ENCODE data around the gene PDIA3. TPM values are rescaled to one million over a fixed set of nuclear protein-coding genes. Genes with fewer than 3 reads are reported as not detected.

The PDIA3 gene
- total RNA-seq, 1 donor from 2014 or later = 47.5 TPM

GRCh38 chr15:43748376-43748775, 2.1 kb downstream of the PDIA3 start:
- Histone ChIP-seq H3K27ac (ENCODE audit: low read depth, low read length) (no peak overlapping the region), H3K9me3 (ENCODE audit: control insufficient read depth in 3 of 3, low read length in 3 of 3) (no peaks in the 10 kb centered on the region), H3K4me1 (ENCODE audit: control insufficient read depth in 3 of 3, insufficient read depth in 3 of 3, low read length in 3 of 3) (peaks cover 2 to 5% (median 3%) of the 10 kb centered on the region in 3 donors), H3K36me3 (ENCODE audit: control insufficient read depth in 3 of 3, insufficient read depth in 3 of 3, low read length in 3 of 3) (peaks cover 0 to 3% (median 0%) of the 10 kb centered on the region in 3 donors), H3K27me3 (ENCODE audit: control insufficient read depth in 3 of 3, insufficient read depth in 3 of 3, low read length in 3 of 3) (no peaks in the 10 kb centered on the region), H3K9ac (ENCODE audit: low read depth in 1 of 3, low read length in 3 of 3) (no peak overlapping the region), H3K4me3 (ENCODE audit: low read length in 3 of 3) (no peak overlapping the region)

- Histone ChIP-seq H3K4me1 (ENCODE audit: control insufficient read depth in 3 of 3, insufficient read depth in 3 of 3, low read length in 3 of 3) (peaks cover 2 to 5% (median 3%) of the 10 kb centered on the region in 3 donors), H3K9ac (ENCODE audit: low read depth in 1 of 3, low read length in 3 of 3) (no peak overlapping the region), H3K9me3 (ENCODE audit: control insufficient read depth in 3 of 3, low read length in 3 of 3) (no peaks in the 10 kb centered on the region), H3K4me3 (ENCODE audit: low read length in 3 of 3) (no peak overlapping the region), H3K27me3 (ENCODE audit: control insufficient read depth in 3 of 3, insufficient read depth in 3 of 3, low read length in 3 of 3) (no peaks in the 10 kb centered on the region), H3K36me3 (ENCODE audit: control insufficient read depth in 3 of 3, insufficient read depth in 3 of 3, low read length in 3 of 3) (peaks cover 0 to 9% (median 2%) of the 10 kb centered on the region in 3 donors), H3K27ac (ENCODE audit: low read depth, low read length) (no peak overlapping the region)
Measured at GRCh38 chr15:43749690-43750345, 3.6 kb downstream of the PDIA3 start.

GRCh38 chr15:43751885-43752284, 5.6 kb downstream of the PDIA3 start:
- no peak overlapping the region for H3K4me3 ChIP-seq (ENCODE audit: low read length in 3 of 3)
- H3K9me3 ChIP-seq (ENCODE audit: control insufficient read depth in 3 of 3, low read length in 3 of 3) = no peaks in the 10 kb centered on the region
- H3K27me3 ChIP-seq (ENCODE audit: control insufficient read depth in 3 of 3, insufficient read depth in 3 of 3, low read length in 3 of 3) = no peaks in the 10 kb centered on the region
- H3K4me1 ChIP-seq (ENCODE audit: control insufficient read depth in 3 of 3, insufficient read depth in 3 of 3, low read length in 3 of 3) = peaks cover 2 to 3% (median 3%) of the 10 kb centered on the region in 3 donors
- H3K27ac ChIP-seq (ENCODE audit: low read depth, low read length) = no peak overlapping the region
- no peak overlapping the region for H3K9ac ChIP-seq (ENCODE audit: low read depth in 1 of 3, low read length in 3 of 3)
- H3K36me3 ChIP-seq (ENCODE audit: control insufficient read depth in 3 of 3, insufficient read depth in 3 of 3, low read length in 3 of 3) = peaks cover 6 to 20% (median 9%) of the 10 kb centered on the region in 3 donors

GRCh38 chr15:43762824-43763223, 16.6 kb downstream of the PDIA3 start:
- Histone ChIP-seq H3K36me3 (ENCODE audit: control insufficient read depth in 3 of 3, insufficient read depth in 3 of 3, low read length in 3 of 3) (peaks cover 29 to 60% (median 59%) of the 10 kb centered on the region in 3 donors), H3K27me3 (ENCODE audit: control insufficient read depth in 3 of 3, insufficient read depth in 3 of 3, low read length in 3 of 3) (no peaks in the 10 kb centered on the region), H3K9ac (ENCODE audit: low read depth in 1 of 3, low read length in 3 of 3) (no peak overlapping the region)

GRCh38 chr15:43763819-43764446, 17.7 kb downstream of the PDIA3 start:
- Histone ChIP-seq H3K4me1 (ENCODE audit: control insufficient read depth in 3 of 3, insufficient read depth in 3 of 3, low read length in 3 of 3) (peaks cover 0 to 3% (median 0%) of the 10 kb centered on the region in 3 donors), H3K27me3 (ENCODE audit: control insufficient read depth in 3 of 3, insufficient read depth in 3 of 3, low read length in 3 of 3) (no peaks in the 10 kb centered on the region), H3K36me3 (ENCODE audit: control insufficient read depth in 3 of 3, insufficient read depth in 3 of 3, low read length in 3 of 3) (peaks cover 32 to 65% (median 59%) of the 10 kb centered on the region in 3 donors), H3K4me3 (ENCODE audit: low read length in 3 of 3) (no peak overlapping the region), H3K27ac (ENCODE audit: low read depth, low read length) (peak overlapping the region; percentile 3), H3K9ac (ENCODE audit: low read depth in 1 of 3, low read length in 3 of 3) (no peak overlapping the region), H3K9me3 (ENCODE audit: control insufficient read depth in 3 of 3, low read length in 3 of 3) (no peaks in the 10 kb centered on the region)

More at GRCh38 chr15:43762824-43763223, 16.6 kb downstream of the PDIA3 start:
- H3K4me3 ChIP-seq (ENCODE audit: low read length in 3 of 3) = no peak overlapping the region
- H3K4me1 ChIP-seq (ENCODE audit: control insufficient read depth in 3 of 3, insufficient read depth in 3 of 3, low read length in 3 of 3) = peaks cover 0 to 3% (median 0%) of the 10 kb centered on the region in 3 donors
- no peaks in the 10 kb centered on the region for H3K9me3 ChIP-seq (ENCODE audit: control insufficient read depth in 3 of 3, low read length in 3 of 3)
- H3K27ac ChIP-seq (ENCODE audit: low read depth, low read length) = no peak overlapping the region

- H3K27ac ChIP-seq (ENCODE audit: low read depth, low read length) = no peak overlapping the region
Measured at GRCh38 chr15:43769584-43770228, 23.5 kb downstream of the PDIA3 start.

GRCh38 chr15:43771816-43772215, 25.6 kb downstream of the PDIA3 start:
- no peak overlapping the region for H3K27ac ChIP-seq (ENCODE audit: low read depth, low read length)
- no peak overlapping the region for H3K4me3 ChIP-seq (ENCODE audit: low read length in 3 of 3)
- H3K36me3 ChIP-seq (ENCODE audit: control insufficient read depth in 3 of 3, insufficient read depth in 3 of 3, low read length in 3 of 3) = peaks cover 33 to 58% (median 47%) of the 10 kb centered on the region in 3 donors
- peaks cover 0 to 10% (median 4%) of the 10 kb centered on the region in 3 donors for H3K4me1 ChIP-seq (ENCODE audit: control insufficient read depth in 3 of 3, insufficient read depth in 3 of 3, low read length in 3 of 3)
- no peaks in the 10 kb centered on the region for H3K9me3 ChIP-seq (ENCODE audit: control insufficient read depth in 3 of 3, low read length in 3 of 3)
- H3K9ac ChIP-seq (ENCODE audit: low read depth in 1 of 3, low read length in 3 of 3) = no peak overlapping the region
- H3K27me3 ChIP-seq (ENCODE audit: control insufficient read depth in 3 of 3, insufficient read depth in 3 of 3, low read length in 3 of 3) = no peaks in the 10 kb centered on the region

More at GRCh38 chr15:43769584-43770228, 23.5 kb downstream of the PDIA3 start:
- Histone ChIP-seq H3K4me3 (ENCODE audit: low read length in 3 of 3) (no peak overlapping the region), H3K9ac (ENCODE audit: low read depth in 1 of 3, low read length in 3 of 3) (no peak overlapping the region), H3K4me1 (ENCODE audit: control insufficient read depth in 3 of 3, insufficient read depth in 3 of 3, low read length in 3 of 3) (no peaks in the 10 kb centered on the region), H3K27me3 (ENCODE audit: control insufficient read depth in 3 of 3, insufficient read depth in 3 of 3, low read length in 3 of 3) (no peaks in the 10 kb centered on the region), H3K36me3 (ENCODE audit: control insufficient read depth in 3 of 3, insufficient read depth in 3 of 3, low read length in 3 of 3) (peaks cover 47 to 77% (median 68%) of the 10 kb centered on the region in 3 donors), H3K9me3 (ENCODE audit: control insufficient read depth in 3 of 3, low read length in 3 of 3) (no peaks in the 10 kb centered on the region)

- Histone ChIP-seq H3K4me3 (ENCODE audit: low read length in 3 of 3) (no peak overlapping the region), H3K9me3 (ENCODE audit: control insufficient read depth in 3 of 3, low read length in 3 of 3) (no peaks in the 10 kb centered on the region), H3K9ac (ENCODE audit: low read depth in 1 of 3, low read length in 3 of 3) (no peak overlapping the region), H3K27ac (ENCODE audit: low read depth, low read length) (no peak overlapping the region), H3K27me3 (ENCODE audit: control insufficient read depth in 3 of 3, insufficient read depth in 3 of 3, low read length in 3 of 3) (no peaks in the 10 kb centered on the region), H3K4me1 (ENCODE audit: control insufficient read depth in 3 of 3, insufficient read depth in 3 of 3, low read length in 3 of 3) (peaks cover 4 to 17% (median 9%) of the 10 kb centered on the region in 3 donors), H3K36me3 (ENCODE audit: control insufficient read depth in 3 of 3, insufficient read depth in 3 of 3, low read length in 3 of 3) (peaks cover 29 to 51% (median 44%) of the 10 kb centered on the region in 3 donors)
Measured at GRCh38 chr15:43772624-43773023, 26.4 kb downstream of the PDIA3 start.

- Histone ChIP-seq H3K4me3 (ENCODE audit: low read length in 3 of 3) (no peak overlapping the region), H3K27me3 (ENCODE audit: control insufficient read depth in 3 of 3, insufficient read depth in 3 of 3, low read length in 3 of 3) (no peaks in the 10 kb centered on the region), H3K4me1 (ENCODE audit: control insufficient read depth in 3 of 3, insufficient read depth in 3 of 3, low read length in 3 of 3) (peaks cover 4 to 19% (median 10%) of the 10 kb centered on the region in 3 donors), H3K9ac (ENCODE audit: low read depth in 1 of 3, low read length in 3 of 3) (no peak overlapping the region), H3K27ac (ENCODE audit: low read depth, low read length) (no peak overlapping the region), H3K9me3 (ENCODE audit: control insufficient read depth in 3 of 3, low read length in 3 of 3) (no peaks in the 10 kb centered on the region), H3K36me3 (ENCODE audit: control insufficient read depth in 3 of 3, insufficient read depth in 3 of 3, low read length in 3 of 3) (peaks cover 23 to 41% (median 32%) of the 10 kb centered on the region in 3 donors)
Measured at GRCh38 chr15:43774062-43774461, 27.8 kb downstream of the PDIA3 start.
